Endothelial cell of umbilical vein (primary cell): ENCODE results near the gene BCAS4.

Experiments
- EZH2 ChIP-seq: IDR thresholded peaks from 2 replicates; pipeline ENCODE4 v1.6.1; 2012; ENCODE audit warnings: borderline replicate concordance, low read depth, mild to moderate bottlenecking, moderate library complexity, low read length, inconsistent platforms; ENCODE audit not compliant: severe bottlenecking
- JUN ChIP-seq: IDR thresholded peaks from 2 replicates; pipeline ENCODE4 v1.6.1; 2011; ENCODE audit warnings: borderline replicate concordance, low read depth; ENCODE audit not compliant: insufficient read length, insufficient read depth
- POLR2A ChIP-seq: IDR thresholded peaks from 2 replicates; pipeline ENCODE4 v1.6.1; 2012; ENCODE audit warnings: low read depth, mild to moderate bottlenecking, control low read depth, low read length
- POLR2AphosphoS5 ChIP-seq: IDR thresholded peaks from 2 replicates; pipeline ENCODE4 v1.6.1; 2012; ENCODE audit warnings: low read depth, mild to moderate bottlenecking, control low read depth, low read length, moderate library complexity; ENCODE audit not compliant: insufficient read depth
- TF ChIP-seq, protein P1 (sequence below), 2 donors: IDR thresholded peaks; 1 replicate in 1 of 2; 2 replicates in 1 of 2; pipeline ENCODE4 v1.5.1; 2011; ENCODE audit warnings: low read length in 2 of 2, mild to moderate bottlenecking in 2 of 2, moderate library complexity in 2 of 2, control low read depth in 1 of 2, inconsistent platforms in 1 of 2, low read depth in 1 of 2; ENCODE audit not compliant: insufficient read depth in 1 of 2; ENCODE audit errors: extremely low read depth in 1 of 2

DNA sequence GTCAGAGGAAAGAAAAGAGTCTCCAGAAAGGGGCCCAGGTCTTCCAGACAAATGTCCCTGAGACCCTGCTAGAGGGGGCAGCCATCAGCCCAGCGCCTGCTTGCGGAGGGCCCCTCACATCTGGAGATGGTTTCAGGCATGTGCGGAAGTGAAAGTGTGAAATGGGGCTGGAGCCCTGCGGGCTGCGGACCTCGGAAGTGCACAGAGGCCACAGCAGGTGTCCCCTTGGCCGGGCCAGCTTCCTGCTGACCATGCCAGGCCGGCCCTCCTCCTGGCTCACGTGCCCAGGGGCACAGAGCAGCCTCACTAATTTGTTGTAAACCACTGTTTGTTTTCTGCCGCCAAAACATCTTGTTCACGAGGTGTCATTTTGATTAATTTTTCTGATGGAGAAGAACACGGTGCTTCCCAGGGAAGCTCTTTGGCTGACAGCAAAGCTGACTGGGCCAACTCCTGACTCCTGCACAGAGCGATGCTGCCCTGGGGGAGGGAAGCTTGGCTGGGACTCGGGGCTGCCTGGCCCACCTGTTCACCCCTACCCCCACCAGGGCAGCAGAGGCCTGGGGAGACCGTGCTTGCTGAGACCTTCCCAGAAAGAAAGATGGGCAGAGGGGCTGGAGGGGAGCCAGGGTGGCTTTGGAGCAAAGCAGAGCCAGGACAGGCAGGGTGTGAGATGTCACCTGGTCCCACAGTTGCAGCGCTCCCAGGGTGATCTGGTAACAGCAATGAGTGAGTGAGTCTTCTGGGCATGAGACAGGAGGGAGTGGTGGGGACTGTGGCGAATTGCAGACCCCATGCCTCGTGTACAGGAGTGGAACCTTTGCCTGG lies 54.2 kb downstream of the BCAS4 start:
- TF ChIP-seq, protein P1, sequence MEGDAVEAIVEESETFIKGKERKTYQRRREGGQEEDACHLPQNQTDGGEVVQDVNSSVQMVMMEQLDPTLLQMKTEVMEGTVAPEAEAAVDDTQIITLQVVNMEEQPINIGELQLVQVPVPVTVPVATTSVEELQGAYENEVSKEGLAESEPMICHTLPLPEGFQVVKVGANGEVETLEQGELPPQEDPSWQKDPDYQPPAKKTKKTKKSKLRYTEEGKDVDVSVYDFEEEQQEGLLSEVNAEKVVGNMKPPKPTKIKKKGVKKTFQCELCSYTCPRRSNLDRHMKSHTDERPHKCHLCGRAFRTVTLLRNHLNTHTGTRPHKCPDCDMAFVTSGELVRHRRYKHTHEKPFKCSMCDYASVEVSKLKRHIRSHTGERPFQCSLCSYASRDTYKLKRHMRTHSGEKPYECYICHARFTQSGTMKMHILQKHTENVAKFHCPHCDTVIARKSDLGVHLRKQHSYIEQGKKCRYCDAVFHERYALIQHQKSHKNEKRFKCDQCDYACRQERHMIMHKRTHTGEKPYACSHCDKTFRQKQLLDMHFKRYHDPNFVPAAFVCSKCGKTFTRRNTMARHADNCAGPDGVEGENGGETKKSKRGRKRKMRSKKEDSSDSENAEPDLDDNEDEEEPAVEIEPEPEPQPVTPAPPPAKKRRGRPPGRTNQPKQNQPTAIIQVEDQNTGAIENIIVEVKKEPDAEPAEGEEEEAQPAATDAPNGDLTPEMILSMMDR (IDR thresholded peaks at IDR 0.05; ENCODE audit: extremely low read depth in 1 of 2, insufficient read depth in 1 of 2, low read depth in 1 of 2, low read length in 2 of 2) = no peak
- no peak for TF ChIP-seq POLR2AphosphoS5
- no peak for TF ChIP-seq POLR2A
- TF ChIP-seq JUN = no peak
- TF ChIP-seq EZH2 = no peak
